IPS DF 6.9 (cell line): Measurements from ENCODE around the gene SH3PXD2B.

ENCODE experiments used
- DNase-seq: peaks from one replicate; pipeline ENCODE4 v3.0.0-alpha.2; 2013; ENCODE audit warnings: low read depth, low spot score
- H3K27ac ChIP-seq: one replicate; pipeline ENCODE4 v1.5.1; 2013; ENCODE audit warnings: low read length, control low read depth
- H3K27me3 ChIP-seq: 2 replicates; pipeline ENCODE4 v1.6.1; 2013; ENCODE audit warnings: mild to moderate bottlenecking, low read length; ENCODE audit not compliant: control insufficient read depth, insufficient read depth
- H3K36me3 ChIP-seq: 2 replicates; pipeline ENCODE4 v1.6.1; 2013; ENCODE audit warnings: low read length; ENCODE audit not compliant: control insufficient read depth, insufficient read depth
- H3K4me1 ChIP-seq: 2 replicates; pipeline ENCODE4 v1.6.1; 2013; ENCODE audit warnings: low read length; ENCODE audit not compliant: control insufficient read depth, insufficient read depth
- H3K4me3 ChIP-seq: 2 replicates; pipeline ENCODE4 v1.5.1; 2013; ENCODE audit warnings: mild to moderate bottlenecking, low read length
- H3K9me3 ChIP-seq: 2 replicates; pipeline ENCODE4 v1.6.1; 2013; ENCODE audit warnings: low read length, inconsistent platforms; ENCODE audit not compliant: control insufficient read depth, insufficient read depth
- WGBS: extraction: QIAGEN DNeasy Blood & Tissue Kit; methylation state at CpG from one replicate; pipeline ENCODE4 v1.1.7; 2013; ENCODE audit warnings: mixed read lengths, missing lambda C conversion rate; ENCODE audit not compliant: insufficient read length, insufficient coverage; 5-methylcytosine and 5-hydroxymethylcytosine counted together

Gene SH3PXD2B

DNA sequence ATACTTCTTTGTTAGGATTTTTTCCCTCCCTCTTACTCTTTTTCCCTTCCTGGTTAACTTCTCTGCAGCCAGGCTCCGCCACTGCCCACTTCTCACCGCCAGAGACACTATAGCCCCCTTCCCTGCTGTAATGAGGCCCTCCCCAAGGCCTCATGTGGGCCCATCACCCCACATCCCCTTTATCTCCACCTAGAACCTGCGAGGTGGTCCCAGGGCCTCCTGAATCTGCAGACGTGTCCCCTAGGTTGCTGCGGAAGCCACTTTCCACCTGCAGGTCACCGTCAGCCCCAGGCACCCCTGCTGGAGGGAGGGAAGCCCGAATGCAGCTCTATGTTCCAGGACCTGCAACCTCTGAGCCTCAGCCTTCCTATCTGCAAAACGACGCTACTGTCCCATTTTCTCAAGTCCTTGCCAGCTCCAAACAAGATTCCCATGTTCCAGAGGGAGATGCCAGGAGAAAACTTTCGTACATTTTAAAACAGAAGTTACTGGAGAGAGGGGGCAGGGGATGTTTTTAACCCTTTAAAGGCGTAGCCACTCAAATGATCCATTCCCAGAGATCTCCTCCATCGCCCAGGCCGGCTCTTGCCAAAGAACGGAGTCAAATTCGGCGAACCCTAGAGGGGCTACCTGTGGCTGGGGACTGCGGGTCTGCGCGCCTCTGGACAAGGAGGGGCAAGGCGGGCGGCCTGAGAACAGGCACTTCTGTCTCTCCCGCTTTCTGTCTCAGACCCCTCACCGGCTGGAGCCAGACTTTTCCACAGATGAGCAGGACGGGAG is 929 bp downstream of the SH3PXD2B start:
- no peak overlapping the region for H3K27ac ChIP-seq
- DNase-seq: no peak
- peaks cover 9% of the 10 kb centered on the region; the same call in 1 of the 2 replicates for H3K4me1 ChIP-seq
- no CpG with 5 or more reads among the region's 24 CpGs for WGBS
- no peaks in the 10 kb centered on the region for H3K9me3 ChIP-seq
- no peaks in the 10 kb centered on the region for H3K36me3 ChIP-seq
- H3K27me3 ChIP-seq: no peaks in the 10 kb centered on the region
- H3K4me3 ChIP-seq: peak overlapping the region; percentile 98

DNA sequence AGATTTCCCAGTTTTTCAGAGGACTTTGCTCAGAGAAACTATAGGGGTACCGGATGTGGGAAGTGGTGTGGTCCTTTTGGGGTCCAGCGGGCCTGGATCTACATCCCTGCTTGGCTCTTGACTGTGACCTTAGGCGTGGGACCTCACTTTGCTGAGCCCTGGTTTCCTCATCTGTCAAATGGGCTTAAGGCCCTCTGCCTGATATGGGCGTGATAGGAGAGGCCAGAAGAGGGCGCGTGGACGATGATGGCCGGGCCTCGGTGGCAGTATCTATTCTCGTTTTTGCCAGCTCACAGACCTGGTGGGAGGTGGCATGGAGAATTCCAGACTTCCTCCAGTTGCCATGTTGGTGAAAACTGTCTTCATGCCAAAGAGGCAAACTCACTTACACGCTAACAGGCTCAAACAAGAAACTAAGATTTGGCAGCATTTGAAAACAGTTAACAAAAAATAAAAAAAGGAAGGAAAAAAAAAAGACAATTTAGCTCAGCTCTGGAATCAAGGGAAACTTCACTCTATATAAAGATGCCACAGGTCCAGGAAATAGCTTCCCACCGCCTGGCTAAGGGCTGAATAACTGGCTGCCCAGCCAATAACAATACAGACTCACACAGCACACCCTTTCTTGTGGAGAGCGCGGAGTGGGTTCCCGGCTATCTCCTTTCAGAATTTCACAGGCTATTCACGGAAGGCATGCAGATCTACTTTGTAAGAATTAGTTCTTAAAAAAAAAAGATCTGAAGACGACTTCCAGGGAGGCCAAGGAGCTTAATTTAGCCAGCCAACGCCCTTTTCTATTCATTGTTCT is 1.7 kb downstream of the SH3PXD2B start:
- Histone ChIP-seq H3K27ac (no peak overlapping the region), H3K4me3 (peak overlapping the region; percentile 98; the same call in 1 of the 2 replicates), H3K4me1 (peaks cover 9% of the 10 kb centered on the region), H3K9me3 (no peaks in the 10 kb centered on the region), H3K36me3 (no peaks in the 10 kb centered on the region), H3K27me3 (no peaks in the 10 kb centered on the region)
- no CpG with 5 or more reads among the region's 18 CpGs for WGBS
- no peak for DNase-seq

DNA sequence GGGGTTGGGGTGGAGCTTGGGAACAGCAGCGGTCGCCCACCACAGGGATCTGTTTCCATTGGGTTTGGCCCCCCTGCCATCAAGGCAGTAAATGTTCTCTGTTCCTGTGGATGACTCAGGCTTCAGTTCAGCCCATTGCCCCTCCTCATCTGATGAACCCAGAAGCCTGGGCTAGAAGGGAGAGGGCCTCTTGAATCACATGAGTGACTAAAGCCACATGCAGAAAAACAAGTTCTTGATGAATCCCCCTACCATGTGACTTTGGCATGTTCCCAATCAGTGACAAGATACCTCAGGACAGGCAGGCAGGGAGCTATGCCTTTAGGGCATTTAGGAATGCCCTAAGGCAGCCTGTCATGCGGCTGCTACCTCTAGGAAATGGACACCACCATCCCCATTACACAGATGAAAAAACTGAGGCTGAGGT is 2.5 kb downstream of the SH3PXD2B start:
- no peak for DNase-seq
- Histone ChIP-seq H3K27me3 (no peaks in the 10 kb centered on the region), H3K9me3 (no peaks in the 10 kb centered on the region), H3K4me1 (peaks cover 9% of the 10 kb centered on the region), H3K36me3 (no peaks in the 10 kb centered on the region), H3K4me3 (no peak overlapping the region), H3K27ac (no peak overlapping the region)
- no CpG with 5 or more reads among the region's 3 CpGs for WGBS

GRCh38 chr5:172450861-172451695 is 3.2 kb downstream of the SH3PXD2B start:
- no peaks in the 10 kb centered on the region for H3K27me3 ChIP-seq
- peaks cover 11% of the 10 kb centered on the region for H3K4me1 ChIP-seq
- H3K4me3 ChIP-seq: no peak overlapping the region
- H3K27ac ChIP-seq: no peak overlapping the region
- no peaks in the 10 kb centered on the region for H3K36me3 ChIP-seq
- WGBS: no CpG with 5 or more reads among the region's 7 CpGs
- H3K9me3 ChIP-seq: no peaks in the 10 kb centered on the region
- no peak for DNase-seq

DNA sequence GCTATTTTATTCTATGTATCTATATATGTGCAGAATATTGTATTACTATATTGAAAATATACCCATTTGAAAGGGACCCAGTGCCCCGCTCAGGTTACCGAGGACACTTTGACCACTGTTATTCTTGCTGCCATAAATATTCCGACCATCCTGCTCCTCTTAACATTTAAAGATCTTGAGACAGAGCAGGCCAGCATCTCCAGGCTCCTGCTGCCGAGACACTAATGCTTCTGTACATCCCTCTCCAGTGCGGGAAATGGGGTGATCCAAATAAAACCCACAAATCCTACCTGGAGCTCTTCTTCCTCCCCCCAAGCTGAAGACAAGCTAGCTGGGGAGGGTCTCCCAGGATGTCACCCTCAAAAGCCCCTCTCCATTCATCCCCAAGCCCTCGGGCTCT is 3.9 kb downstream of the SH3PXD2B start:
- H3K4me3 ChIP-seq: no peak overlapping the region
- H3K27me3 ChIP-seq: no peaks in the 10 kb centered on the region
- H3K36me3 ChIP-seq: no peaks in the 10 kb centered on the region
- peaks cover 11% of the 10 kb centered on the region for H3K4me1 ChIP-seq
- H3K9me3 ChIP-seq: no peaks in the 10 kb centered on the region
- no peak for DNase-seq
- no CpG with 5 or more reads among the region's 6 CpGs for WGBS
- no peak overlapping the region for H3K27ac ChIP-seq

DNA sequence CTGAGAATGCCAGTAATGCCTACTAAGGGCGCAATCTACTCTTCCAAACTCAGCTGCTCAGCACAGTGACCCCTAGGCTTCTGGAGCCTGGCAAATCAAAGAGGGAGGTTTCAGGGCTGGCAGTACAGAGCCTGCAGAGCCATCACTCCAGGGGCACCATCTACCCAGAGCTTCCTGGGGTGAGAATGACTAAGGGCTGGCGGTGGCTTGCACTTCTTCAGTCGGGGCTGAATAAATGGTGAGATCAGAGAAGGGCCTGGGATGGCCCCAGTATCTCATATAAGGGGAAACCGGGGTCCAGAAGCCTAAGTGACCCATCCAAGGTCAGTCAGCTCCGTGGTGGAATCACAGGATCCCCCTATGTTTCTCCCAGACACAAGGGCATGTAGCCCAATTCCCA is 5.3 kb downstream of the SH3PXD2B start:
- H3K4me3 ChIP-seq: no peak overlapping the region
- H3K27me3 ChIP-seq: no peaks in the 10 kb centered on the region
- no CpG with 5 or more reads among the region's 5 CpGs for WGBS
- DNase-seq: no peak
- no peaks in the 10 kb centered on the region for H3K9me3 ChIP-seq
- no peaks in the 10 kb centered on the region for H3K36me3 ChIP-seq
- peaks cover 6% of the 10 kb centered on the region for H3K4me1 ChIP-seq
- H3K27ac ChIP-seq: no peak overlapping the region

DNA sequence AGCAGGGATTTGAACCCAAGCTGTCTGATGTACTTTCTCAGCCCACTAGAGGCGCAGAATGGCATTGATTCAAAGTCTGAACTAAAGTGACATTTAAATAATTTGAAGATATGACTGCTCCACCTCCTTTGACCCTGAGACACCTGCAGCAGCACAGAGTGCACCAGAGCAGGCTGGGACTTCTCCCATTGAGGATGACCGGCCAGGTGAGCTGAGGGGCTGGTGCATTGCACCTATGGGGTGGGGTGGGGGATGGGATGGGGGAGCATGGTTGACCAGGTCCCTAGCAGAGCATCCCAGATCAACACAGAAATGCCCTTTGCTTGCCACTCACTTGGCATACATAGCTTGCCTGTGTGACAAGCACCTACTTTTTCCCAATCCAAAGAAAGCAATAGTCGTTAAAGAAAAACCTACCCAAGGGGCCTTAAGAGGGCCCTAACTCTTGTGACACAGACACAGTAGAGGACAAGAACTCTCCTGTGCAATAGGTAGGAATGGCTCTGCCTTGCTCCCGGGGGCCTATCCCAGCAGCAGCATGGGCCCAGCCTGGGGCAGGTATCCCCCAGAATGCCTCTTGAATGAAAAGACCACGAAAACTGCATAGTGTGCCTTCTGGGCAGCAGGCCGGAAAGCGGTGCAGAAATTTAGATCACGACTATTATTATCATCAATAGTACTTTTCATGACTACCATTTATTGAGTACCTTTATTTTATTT is 6.5 kb downstream of the SH3PXD2B start:
- H3K27ac ChIP-seq: no peak overlapping the region
- no peaks in the 10 kb centered on the region for H3K27me3 ChIP-seq
- no peaks in the 10 kb centered on the region for H3K36me3 ChIP-seq
- H3K9me3 ChIP-seq: no peaks in the 10 kb centered on the region
- H3K4me3 ChIP-seq: no peak overlapping the region
- peaks cover 9% of the 10 kb centered on the region for H3K4me1 ChIP-seq
- no peak for DNase-seq
- no CpG with 5 or more reads among the region's 8 CpGs for WGBS

DNA sequence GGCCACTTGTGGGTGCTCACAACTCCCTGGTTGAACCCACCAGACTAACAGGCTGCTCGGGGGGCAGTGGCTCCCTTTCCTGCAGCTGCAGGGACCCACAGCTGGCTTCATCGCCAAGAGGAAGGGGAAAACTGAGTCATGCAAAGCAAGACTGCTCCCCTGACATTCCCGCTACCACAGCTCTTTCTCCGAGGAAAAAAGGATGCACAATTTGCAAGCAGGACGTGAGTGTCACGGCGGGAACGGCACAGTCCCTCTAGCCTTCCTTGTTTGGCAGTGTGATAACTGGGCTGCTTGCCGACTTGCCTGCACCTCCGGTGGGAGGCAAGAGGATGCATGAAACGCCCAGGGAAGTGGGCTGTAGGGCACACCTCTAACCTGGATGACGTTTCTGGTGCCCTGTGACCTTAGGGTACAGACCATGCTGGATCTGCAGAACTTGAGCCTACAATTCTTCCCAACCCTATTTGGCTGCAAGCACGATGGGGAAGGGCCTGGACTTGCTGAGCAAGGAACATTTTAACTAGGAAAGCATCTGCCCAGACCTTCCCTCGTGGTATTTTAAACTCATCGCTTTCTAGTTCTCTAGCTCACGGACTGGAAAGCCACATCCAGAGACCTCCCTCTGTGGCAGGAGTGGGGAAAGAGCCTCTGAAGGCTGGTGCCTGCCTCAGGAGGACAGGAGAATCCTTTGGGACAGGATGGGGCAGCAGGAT is 7.8 kb downstream of the SH3PXD2B start:
- H3K36me3 ChIP-seq: no peaks in the 10 kb centered on the region
- DNase-seq: no peak
- H3K4me1 ChIP-seq: peaks cover 6% of the 10 kb centered on the region
- H3K27ac ChIP-seq: no peak overlapping the region
- no CpG with 5 or more reads among the region's 16 CpGs for WGBS
- H3K27me3 ChIP-seq: no peaks in the 10 kb centered on the region
- no peak overlapping the region; the same call in 1 of the 2 replicates for H3K4me3 ChIP-seq
- no peaks in the 10 kb centered on the region for H3K9me3 ChIP-seq

DNA sequence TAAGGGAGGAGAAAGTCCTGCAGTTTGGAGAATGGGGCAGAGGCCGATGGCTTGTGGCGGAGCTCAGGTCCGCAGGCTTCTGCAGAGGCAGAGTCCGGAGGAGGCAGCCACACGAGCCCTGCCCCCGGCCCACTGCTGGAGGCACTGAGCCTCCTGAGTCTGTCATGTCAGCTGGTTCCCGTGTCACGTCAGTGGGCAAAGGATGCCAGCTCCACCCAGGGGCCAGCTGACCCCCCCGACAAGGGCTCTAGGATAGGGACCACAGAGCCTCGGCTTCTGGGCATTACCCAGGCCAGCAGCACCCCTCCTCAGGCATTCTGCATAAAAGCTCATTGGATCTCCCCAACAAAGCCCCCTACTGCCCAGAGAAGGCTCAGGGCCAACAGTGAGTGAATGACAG is 8.5 kb downstream of the SH3PXD2B start:
- Histone ChIP-seq H3K36me3 (no peaks in the 10 kb centered on the region), H3K4me3 (no peak overlapping the region), H3K27ac (no peak overlapping the region), H3K27me3 (no peaks in the 10 kb centered on the region), H3K4me1 (peaks cover 5% of the 10 kb centered on the region), H3K9me3 (no peaks in the 10 kb centered on the region)
- no peak for DNase-seq
- no CpG with 5 or more reads among the region's 10 CpGs for WGBS
